GM19455 (cell line): ENCODE measurements around the gene DSCAM.

Experiments
- ATAC-seq: cut with Tn5 transposase; IDR thresholded peaks from one replicate; pipeline ENCODE4 v1.9.1; 2021; ENCODE audit not compliant: unreplicated experiment

DSCAM gene

GRCh38 chr21:40402884-40403582, 443.9 kb downstream of the DSCAM start:
- ATAC-seq: no peak

DNA sequence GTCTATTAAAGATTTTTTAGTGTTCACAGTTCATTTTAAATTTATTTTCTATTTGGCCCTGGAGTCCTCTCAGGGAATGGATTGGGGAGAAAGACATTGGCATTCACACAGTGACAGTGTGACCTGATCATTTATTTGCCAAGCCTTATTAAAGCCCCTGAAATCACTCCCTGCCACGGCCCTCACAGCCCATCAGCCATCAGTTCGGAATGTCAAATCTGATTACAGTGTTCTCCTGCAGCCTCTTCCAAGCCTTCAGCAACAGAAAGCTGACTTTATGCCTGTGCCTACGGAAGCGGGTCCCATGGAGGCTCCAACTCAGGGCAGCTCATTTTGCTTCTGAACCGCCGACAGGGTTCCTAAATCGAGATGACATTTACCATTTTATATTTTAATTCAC, 451.2 kb downstream of the DSCAM start:
- no peak for ATAC-seq

- no peak for ATAC-seq
Measured at GRCh38 chr21:40393066-40393465, 453.9 kb downstream of the DSCAM start.

GRCh38 chr21:40388046-40388445, 458.9 kb downstream of the DSCAM start:
- no peak for ATAC-seq

- no peak for ATAC-seq
Measured at GRCh38 chr21:40386981-40387747, 459.8 kb downstream of the DSCAM start.

DNA sequence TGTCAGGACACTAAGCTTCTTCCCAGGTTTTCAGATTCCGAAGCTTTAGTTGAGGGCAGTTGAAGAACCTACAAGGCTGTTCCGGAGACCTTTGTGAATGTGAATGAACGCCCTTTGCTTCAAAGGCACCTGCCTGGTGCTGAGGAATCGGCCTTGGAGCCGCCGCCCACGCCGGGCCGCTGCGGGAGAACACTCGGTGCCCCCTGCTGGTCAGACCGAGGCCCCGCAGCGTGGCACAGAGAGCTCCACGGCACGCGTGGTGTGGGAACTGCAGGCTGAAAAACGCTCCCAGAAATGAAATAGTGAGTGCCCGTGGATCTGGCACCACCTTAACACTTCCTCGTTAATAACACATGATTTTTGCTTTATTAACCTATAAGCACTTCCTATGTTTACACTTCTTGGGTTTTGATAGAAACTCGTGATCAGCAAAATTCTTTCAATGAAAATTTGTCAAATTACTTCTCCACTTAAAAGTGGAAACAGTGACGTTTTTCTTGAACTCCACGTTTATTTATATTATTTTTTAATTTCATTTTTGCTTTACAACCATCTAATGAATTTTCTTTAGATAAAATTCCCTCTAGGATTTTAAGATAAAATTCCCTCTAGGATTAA, 460.6 kb downstream of the DSCAM start:
- no peak for ATAC-seq

GRCh38 chr21:40385883-40386282, 461.1 kb downstream of the DSCAM start:
- no peak for ATAC-seq

- no peak for ATAC-seq
Measured at GRCh38 chr21:40383951-40384350, 463.0 kb downstream of the DSCAM start.

DNA sequence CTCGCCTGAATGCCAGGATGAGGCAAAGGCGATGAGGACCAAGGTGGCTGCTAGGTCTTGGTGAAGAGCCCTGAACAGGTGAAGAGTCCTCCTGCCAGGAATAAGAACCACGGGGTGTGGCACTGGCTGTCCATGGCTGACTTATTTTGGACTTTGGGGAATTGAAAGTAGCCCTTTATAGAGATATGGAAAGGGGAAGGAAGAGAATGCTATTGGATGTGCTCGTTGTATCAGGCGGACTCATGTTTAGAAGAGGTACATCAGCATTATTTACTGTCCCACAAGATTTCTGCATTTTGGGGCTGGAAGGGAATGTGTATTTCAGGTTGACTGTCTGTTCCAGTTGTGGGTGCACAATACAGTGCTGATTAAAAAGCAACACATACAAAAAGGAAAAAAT, 465.8 kb downstream of the DSCAM start:
- ATAC-seq: no peak

GRCh38 chr21:40379881-40380810, 466.8 kb downstream of the DSCAM start:
- no peak for ATAC-seq

DNA sequence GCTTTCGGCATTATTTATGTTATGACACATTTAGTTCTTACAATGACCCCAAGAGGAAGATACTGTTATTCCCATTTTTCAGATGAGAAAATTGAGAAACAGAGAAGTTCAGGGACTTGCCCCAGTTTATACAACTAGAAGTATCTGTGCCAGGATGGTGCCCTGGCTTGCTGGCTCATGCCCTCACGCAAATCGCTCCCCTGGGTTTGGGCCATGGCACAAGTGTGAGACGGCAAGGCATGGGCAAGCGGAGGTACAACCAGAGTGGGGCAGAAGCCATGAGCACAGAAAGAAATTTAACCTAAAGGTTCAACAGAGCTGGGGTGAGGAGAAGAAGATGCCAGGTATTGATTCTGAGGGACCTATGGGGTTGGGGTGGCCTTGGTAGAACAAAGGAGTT, 469.8 kb downstream of the DSCAM start:
- ATAC-seq: no peak

GRCh38 chr21:40373761-40374160, 473.2 kb downstream of the DSCAM start:
- ATAC-seq: no peak

DNA sequence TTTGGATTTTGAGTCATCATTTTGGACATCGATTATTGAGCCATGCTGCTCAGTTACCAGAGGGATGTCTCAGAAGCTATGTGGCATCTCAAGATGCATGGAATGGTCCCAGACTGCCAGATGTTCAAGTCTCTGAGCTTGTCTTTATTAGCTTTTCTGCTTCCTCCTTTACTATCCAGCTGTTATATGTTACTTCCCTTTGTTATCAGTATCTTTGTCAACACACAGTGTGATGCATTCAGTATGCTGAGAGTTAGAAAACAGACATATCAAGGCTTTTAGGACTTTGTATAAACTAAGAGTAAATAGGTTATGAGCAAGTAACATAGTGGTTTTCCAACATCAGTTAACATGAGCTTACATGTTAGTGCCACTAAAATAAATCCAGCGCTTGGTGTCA, 474.5 kb downstream of the DSCAM start:
- ATAC-seq: no peak

- ATAC-seq: no peak
Measured at GRCh38 chr21:40371329-40371728, 475.6 kb downstream of the DSCAM start.

DNA sequence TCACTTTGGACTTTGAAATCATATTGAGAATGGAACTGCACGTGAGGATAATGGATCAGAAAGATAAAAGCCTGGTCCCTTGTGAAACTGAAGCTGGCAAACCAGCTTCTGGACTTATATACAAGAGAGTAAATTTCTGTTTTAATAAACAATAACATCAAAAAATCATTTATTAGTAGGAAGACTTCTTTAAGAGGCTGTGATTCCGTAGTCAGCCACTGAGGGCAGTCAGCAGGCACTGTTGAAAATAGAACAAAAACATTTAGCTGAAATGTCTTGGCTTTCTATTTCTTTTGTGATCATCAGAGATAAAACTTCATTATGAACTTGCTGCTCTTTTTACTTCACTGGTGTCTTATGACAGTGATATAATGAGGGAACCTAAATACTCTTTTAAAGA, 490.3 kb downstream of the DSCAM start:
- ATAC-seq: no peak

GRCh38 chr21:40355076-40355475, 491.9 kb downstream of the DSCAM start:
- ATAC-seq: no peak

- no peak for ATAC-seq
Measured at GRCh38 chr21:40351006-40351405, 496.0 kb downstream of the DSCAM start.

DNA sequence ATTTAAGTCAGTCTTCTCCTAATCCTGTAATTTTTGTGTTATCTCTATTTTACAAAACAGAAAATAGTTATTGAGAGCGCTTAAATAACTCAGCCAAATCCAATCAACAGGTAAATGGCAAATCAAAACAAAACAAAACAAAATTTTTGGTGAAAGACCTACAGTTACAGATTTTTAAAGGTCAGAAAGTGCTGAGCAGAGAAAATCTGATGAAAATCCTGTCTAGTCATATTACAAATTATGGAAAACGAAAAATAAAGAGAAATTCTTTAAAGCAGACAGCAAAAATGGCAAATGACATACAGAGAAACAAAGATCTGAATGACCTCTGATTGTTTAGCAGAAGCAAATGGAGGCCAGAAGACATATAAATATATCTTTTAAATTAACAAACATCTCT, 497.4 kb downstream of the DSCAM start:
- no peak for ATAC-seq

- ATAC-seq: no peak
Measured at GRCh38 chr21:40345711-40346321, 501.1 kb downstream of the DSCAM start.

GRCh38 chr21:40340357-40340756, 506.6 kb downstream of the DSCAM start:
- ATAC-seq: no peak

GRCh38 chr21:40339050-40339449, 507.9 kb downstream of the DSCAM start:
- ATAC-seq: no peak
